ENCODE results near the gene SURF1. TPM values are rescaled to one million over a fixed set of nuclear protein-coding genes. Genes with fewer than 3 reads are reported as not detected.

Gene SURF1
- total RNA-seq, 2 experiments from 2014 or later: 40.6 to 41.9 TPM

- ATAC-seq (ENCODE audit: low read depth): no peak
- no peak for DNase-seq
- no peak overlapping the region for H3K27ac Mint-ChIP-seq
These were observed 49.0 kb downstream of the SURF1 start for GRCh38 chr9:133307301-133307700.

GRCh38 chr9:133306242-133307204 is 49.8 kb downstream of the SURF1 start:
- Mint-ChIP-seq H3K27ac (no peak overlapping the region), H3K4me1 (no peaks in the 10 kb centered on the region), H3K36me3 (no peaks in the 10 kb centered on the region), H3K9me3 (no peaks in the 10 kb centered on the region), H3K27me3 (peaks cover 7% of the 10 kb centered on the region), H3K4me3 (no peak overlapping the region)
- no peak for DNase-seq
- POLR2A ChIA-PET: no interaction called here
- ATAC-seq (ENCODE audit: low read depth): no peak

More at GRCh38 chr9:133307301-133307700, 49.0 kb downstream of the SURF1 start:
- no peaks in the 10 kb centered on the region for H3K36me3 Mint-ChIP-seq
- peaks cover 5% of the 10 kb centered on the region for H3K27me3 Mint-ChIP-seq
- no peak overlapping the region for H3K4me3 Mint-ChIP-seq
- H3K4me1 Mint-ChIP-seq: no peaks in the 10 kb centered on the region
- no peaks in the 10 kb centered on the region for H3K9me3 Mint-ChIP-seq
- POLR2A ChIA-PET: no interaction called here

GRCh38 chr9:133305731-133306130 is 50.6 kb downstream of the SURF1 start:
- ATAC-seq (ENCODE audit: low read depth) (no peak), DNase-seq (no peak)
- H3K4me1 Mint-ChIP-seq: no peaks in the 10 kb centered on the region
- POLR2A ChIA-PET: no interaction called here
- H3K27ac Mint-ChIP-seq: no peak overlapping the region
- no peaks in the 10 kb centered on the region for H3K36me3 Mint-ChIP-seq
- no peak overlapping the region for H3K4me3 Mint-ChIP-seq
- peaks cover 7% of the 10 kb centered on the region for H3K27me3 Mint-ChIP-seq
- H3K9me3 Mint-ChIP-seq: no peaks in the 10 kb centered on the region

GRCh38 chr9:133304477-133305377 is 51.6 kb downstream of the SURF1 start:
- peaks cover 7% of the 10 kb centered on the region for H3K27me3 Mint-ChIP-seq
- POLR2A ChIA-PET: no interaction called here
- no peak overlapping the region for H3K4me3 Mint-ChIP-seq
- ATAC-seq (ENCODE audit: low read depth): no peak
- no peaks in the 10 kb centered on the region for H3K4me1 Mint-ChIP-seq
- no peaks in the 10 kb centered on the region for H3K9me3 Mint-ChIP-seq
- H3K27ac Mint-ChIP-seq: no peak overlapping the region
- H3K36me3 Mint-ChIP-seq: no peaks in the 10 kb centered on the region
- no peak for DNase-seq

- ATAC-seq (ENCODE audit: low read depth) (no peak), DNase-seq (no peak)
- Mint-ChIP-seq H3K4me3 (no peak overlapping the region), H3K4me1 (no peaks in the 10 kb centered on the region), H3K36me3 (no peaks in the 10 kb centered on the region), H3K9me3 (no peaks in the 10 kb centered on the region), H3K27ac (no peak overlapping the region), H3K27me3 (peaks cover 4% of the 10 kb centered on the region)
- POLR2A ChIA-PET: no interaction called here
These were observed 52.2 kb downstream of the SURF1 start for GRCh38 chr9:133304158-133304470.

- DNase-seq: no peak
- Mint-ChIP-seq H3K4me1 (no peaks in the 10 kb centered on the region), H3K27me3 (peaks cover 2% of the 10 kb centered on the region), H3K4me3 (no peak overlapping the region), H3K36me3 (no peaks in the 10 kb centered on the region), H3K9me3 (no peaks in the 10 kb centered on the region), H3K27ac (no peak overlapping the region)
- POLR2A ChIA-PET: no interaction called here
- no peak for ATAC-seq (ENCODE audit: low read depth)
These were observed 52.8 kb downstream of the SURF1 start for GRCh38 chr9:133303266-133304157.

Other genes starting within 250 kb of the SURF1 start
- 100 to 1,000 TPM; 130 to 134 TPM for gene RALGDS, start 235.2 kb downstream of the SURF1 start, total RNA-seq
- gene GBGT1, start 192.6 kb downstream of the SURF1 start, total RNA-seq: 1 to 10 TPM; 4.0 to 4.5 TPM
- gene OBP2B, start 147.2 kb downstream of the SURF1 start, total RNA-seq: not detected
- gene ABO, start 81.3 kb downstream of the SURF1 start, total RNA-seq: not detected
- gene SURF6, start 20.3 kb downstream of the SURF1 start, total RNA-seq: 10 to 100 TPM; 20.5 to 21.0 TPM
- 10 to 100 TPM; 27.8 to 35.5 TPM for gene MED22, start 8.4 kb downstream of the SURF1 start, total RNA-seq
- 1,000 to 10,000 TPM; 1,843 to 1,855 TPM for gene RPL7A, start 8.3 kb downstream of the SURF1 start, total RNA-seq
- 10 to 100 TPM; 16.2 to 17.0 TPM for gene SURF2, start 63 bp upstream of the SURF1 start, total RNA-seq
- 100 to 1,000 TPM; 160 to 161 TPM for gene SURF4, start 19.6 kb upstream of the SURF1 start, total RNA-seq
- under 1 TPM; 0.17 to 0.91 TPM for gene STKLD1, start 19.9 kb upstream of the SURF1 start, total RNA-seq
- gene REXO4, start 61.5 kb upstream of the SURF1 start, total RNA-seq: 10 to 100 TPM; 28.9 to 30.8 TPM
- gene ADAMTS13, start 65.9 kb upstream of the SURF1 start, total RNA-seq: 1 to 10 TPM; 3.2 to 3.5 TPM
- 1 to 10 TPM; 2.2 to 2.3 TPM for gene CACFD1, start 103.5 kb upstream of the SURF1 start, total RNA-seq
- gene SLC2A6, start 122.6 kb upstream of the SURF1 start, total RNA-seq: 1 to 10 TPM; 6.3 to 7.1 TPM
- not detected for gene MYMK, start 168.5 kb upstream of the SURF1 start, total RNA-seq
- gene ADAMTSL2, start 178.2 kb upstream of the SURF1 start, total RNA-seq: under 1 TPM; 0.17 to 0.20 TPM

Data from activated naive CD8-positive, alpha-beta T cell treated with anti-CD3 and anti-CD28 coated beads, Interleukin-2, amount 10 ng/mL, durations not matched to agents 7 days and 5 days (primary cell).